Measurements from ENCODE around the gene ZNF500.

ZNF500 gene

DNA sequence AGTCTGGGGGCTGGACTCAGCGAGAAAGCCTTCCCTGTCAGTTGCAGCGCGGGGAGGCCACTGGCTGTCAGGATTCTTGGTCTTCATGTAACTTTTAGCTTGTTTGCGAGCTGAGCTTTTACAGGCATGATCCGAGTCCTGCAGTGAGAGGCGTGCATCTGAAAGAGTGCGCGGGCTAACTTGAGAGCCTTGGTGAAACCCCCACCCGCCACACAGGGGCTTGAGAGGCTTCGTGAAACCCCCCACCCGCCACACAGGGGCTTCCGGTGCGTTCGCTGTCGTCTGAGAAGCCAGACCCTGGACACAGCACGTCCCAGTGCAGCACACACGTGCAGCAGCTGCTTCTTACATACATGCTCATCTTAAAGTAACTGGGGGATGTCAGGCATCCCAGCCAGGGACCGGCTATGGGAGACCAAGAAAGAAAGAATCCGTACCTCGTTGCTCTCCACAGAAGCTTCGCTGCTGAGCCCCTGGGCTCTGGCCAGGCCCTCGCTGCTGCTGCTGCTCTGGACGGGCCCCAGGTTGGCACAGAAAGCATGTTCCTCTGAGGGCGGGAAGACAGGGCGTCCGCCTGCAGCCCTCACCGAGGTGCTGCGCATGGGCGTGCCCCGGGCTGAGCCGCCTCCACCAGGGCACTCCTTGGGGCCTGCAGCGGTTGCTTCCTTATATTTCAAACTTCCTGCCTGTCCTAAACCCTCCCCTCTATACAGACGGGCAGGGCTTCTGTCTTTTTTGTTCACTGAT is 65.8 kb downstream of the ZNF500 start:
- DNase-seq = no peak

- DNase-seq = peak; percentile 52
These were observed 66.5 kb downstream of the ZNF500 start for GRCh38 chr16:4700380-4700996.

GRCh38 chr16:4699046-4699556 is 67.9 kb downstream of the ZNF500 start:
- no peak for DNase-seq

DNA sequence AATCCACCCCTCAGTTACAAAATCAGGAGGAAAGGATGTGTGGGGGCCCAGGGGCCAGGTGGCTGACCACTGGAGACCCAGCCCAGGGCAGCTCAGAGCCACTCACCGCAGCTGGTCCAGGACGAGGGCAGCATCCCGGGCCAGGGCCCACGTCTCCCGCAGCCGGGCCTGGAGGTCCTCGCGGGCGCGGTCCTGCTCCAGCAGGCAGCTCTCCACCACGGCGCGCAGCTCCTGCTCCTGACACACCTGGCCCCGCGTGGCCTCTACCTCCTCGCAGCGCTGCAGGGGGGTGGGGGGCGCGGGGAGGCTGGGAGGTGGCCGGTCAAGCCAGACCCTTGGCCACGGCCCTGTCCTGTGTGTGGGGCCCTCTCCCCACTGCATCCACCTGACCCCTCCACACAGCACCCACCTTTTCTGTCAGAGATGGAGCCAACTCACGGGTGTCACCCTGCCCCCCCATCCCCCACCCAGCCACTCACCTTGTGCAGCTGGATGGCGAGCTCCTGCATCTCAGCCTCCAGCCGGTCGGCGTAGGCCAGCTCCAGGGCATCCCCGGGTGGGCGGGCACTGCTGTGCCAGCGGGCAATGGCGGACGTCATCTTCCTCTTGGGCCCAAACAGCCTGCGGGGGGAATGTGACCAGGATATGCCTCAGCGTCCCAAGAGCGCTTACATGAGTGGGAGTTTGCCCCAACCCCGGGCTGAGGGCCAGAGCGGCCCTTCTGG is 68.5 kb downstream of the ZNF500 start:
- no peak for DNase-seq
